ENCODE measurements around the gene GDF2.

GRCh38 chr10:47332946-47333345 lies 10.7 kb downstream of the GDF2 start:
- TF ChIP-seq CTCF (IDR thresholded peaks at IDR 0.05) (no peak), ZFX (IDR thresholded peaks at IDR 0.05; ENCODE audit: borderline replicate concordance) (no peak)

Measured in 22Rv1 (cell line).